ENCODE measurements around the gene SHANK1.

The SHANK1 gene

GRCh38 chr19:50702871-50703829 lies 16.5 kb downstream of the SHANK1 start:
- Histone ChIP-seq H3K9me3 (ENCODE audit: insufficient read depth, low read length) (no peaks in the 10 kb centered on the region), H3K4me1 (ENCODE audit: low read length) (0 out of 2 replicates have a peak, but pooled peaks cover 2% of the 10 kb centered on the region), H3K36me3 (replicated peaks; ENCODE audit: low read depth, low read length) (no peaks in the 10 kb centered on the region), H4K20me1 (ENCODE audit: insufficient read depth, low read length) (no peaks in the 10 kb centered on the region), H3K4me3 (ENCODE audit: low read length) (no peak overlapping the region), H3K79me2 (ENCODE audit: low read length) (no peaks in the 10 kb centered on the region), H3K4me2 (ENCODE audit: low read length) (no peak overlapping the region), H3K27me3 (ENCODE audit: low read depth, low read length) (peaks cover 28% of the 10 kb centered on the region), H2AFZ (ENCODE audit: low read depth, low read length) (no peak overlapping the region), H3K27ac (ENCODE audit: low read length) (no peak overlapping the region), H3K9ac (ENCODE audit: low read length) (no peak overlapping the region)
- no peak for TF ChIP-seq CTCF (IDR thresholded peaks at IDR 0.05; ENCODE audit: low read depth, low read length)
- TF ChIP-seq EZH2phosphoT487 (IDR thresholded peaks at IDR 0.05; ENCODE audit: low read depth), result no peak

GRCh38 chr19:50702158-50702870 lies 17.3 kb downstream of the SHANK1 start:
- 0 out of 2 replicates have a peak, but pooled peaks cover 2% of the 10 kb centered on the region for H3K4me1 ChIP-seq (ENCODE audit: low read length)
- H3K4me2 ChIP-seq (ENCODE audit: low read length), result no peak overlapping the region
- H3K9me3 ChIP-seq (ENCODE audit: insufficient read depth, low read length), result no peaks in the 10 kb centered on the region
- TF ChIP-seq EZH2phosphoT487 (IDR thresholded peaks at IDR 0.05; ENCODE audit: low read depth), result no peak
- TF ChIP-seq CTCF (IDR thresholded peaks at IDR 0.05; ENCODE audit: low read depth, low read length), result no peak
- peaks cover 33% of the 10 kb centered on the region for H3K27me3 ChIP-seq (ENCODE audit: low read depth, low read length)
- no peaks in the 10 kb centered on the region for H3K36me3 ChIP-seq (replicated peaks; ENCODE audit: low read depth, low read length)
- H4K20me1 ChIP-seq (ENCODE audit: insufficient read depth, low read length), result no peaks in the 10 kb centered on the region
- H3K9ac ChIP-seq (ENCODE audit: low read length), result no peak overlapping the region
- H2AFZ ChIP-seq (ENCODE audit: low read depth, low read length), result no peak overlapping the region
- H3K4me3 ChIP-seq (ENCODE audit: low read length), result no peak overlapping the region
- H3K79me2 ChIP-seq (ENCODE audit: low read length), result no peaks in the 10 kb centered on the region
- H3K27ac ChIP-seq (ENCODE audit: low read length), result no peak overlapping the region

DNA sequence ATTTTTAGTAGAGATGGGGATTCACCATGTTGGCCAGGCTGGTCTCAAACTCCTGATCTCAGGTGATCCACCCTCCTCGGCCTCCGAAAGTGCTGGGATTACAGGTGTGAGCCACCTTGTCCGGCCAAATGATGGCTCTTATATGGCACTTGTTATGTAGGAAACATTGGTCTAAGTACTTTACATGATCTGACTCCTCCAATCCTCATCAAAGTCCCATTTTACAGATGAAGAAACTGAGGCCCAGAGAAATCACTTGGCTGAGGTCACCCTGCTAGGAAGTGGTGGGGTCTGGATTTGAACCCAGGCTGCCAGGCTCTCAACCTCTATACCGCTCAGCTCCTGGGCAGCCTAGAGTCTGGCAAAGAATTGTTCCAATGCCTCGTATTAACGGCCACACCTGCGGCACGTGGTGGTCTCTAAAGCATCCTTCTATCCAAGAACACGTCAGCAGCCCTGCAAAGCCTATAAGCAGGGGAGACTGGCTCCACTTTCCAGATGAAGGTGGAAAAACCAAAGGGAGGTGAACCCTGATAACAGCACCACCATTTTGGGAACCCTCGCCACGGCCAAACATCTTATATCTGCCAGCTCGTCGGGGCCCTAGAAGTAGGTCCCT lies 18.1 kb downstream of the SHANK1 start:
- no peaks in the 10 kb centered on the region for H3K79me2 ChIP-seq (ENCODE audit: low read length)
- no peak overlapping the region for H3K4me2 ChIP-seq (ENCODE audit: low read length)
- H3K4me3 ChIP-seq (ENCODE audit: low read length), result no peak overlapping the region
- no peaks in the 10 kb centered on the region for H4K20me1 ChIP-seq (ENCODE audit: insufficient read depth, low read length)
- H2AFZ ChIP-seq (ENCODE audit: low read depth, low read length), result no peak overlapping the region
- H3K4me1 ChIP-seq (ENCODE audit: low read length), result 0 out of 2 replicates have a peak, but pooled peaks cover 2% of the 10 kb centered on the region
- no peak overlapping the region for H3K27ac ChIP-seq (ENCODE audit: low read length)
- no peaks in the 10 kb centered on the region for H3K9me3 ChIP-seq (ENCODE audit: insufficient read depth, low read length)
- no peak overlapping the region for H3K9ac ChIP-seq (ENCODE audit: low read length)
- no peaks in the 10 kb centered on the region for H3K36me3 ChIP-seq (replicated peaks; ENCODE audit: low read depth, low read length)
- peaks cover 33% of the 10 kb centered on the region for H3K27me3 ChIP-seq (ENCODE audit: low read depth, low read length)
- TF ChIP-seq EZH2phosphoT487 (IDR thresholded peaks at IDR 0.05; ENCODE audit: low read depth), result no peak
- TF ChIP-seq CTCF (IDR thresholded peaks at IDR 0.05; ENCODE audit: low read depth, low read length), result no peak
